Posterior vena cava (tissue), 2 donors: ENCODE measurements around the gene PCSK6. TPM values are rescaled to one million over a fixed set of nuclear protein-coding genes. Genes with fewer than 3 reads are reported as not detected.

Experiments
- DNase-seq: peaks from one replicate; pipeline ENCODE4 v3.0.0-alpha.2; 2020; ENCODE audit warnings: low spot score
- intact Hi-C, 2 donors: fragments of 100-400 bp; cut with DNase I; formaldehyde crosslinking; loops; one replicate each; pipeline versions ENCODE4 v1.14.1 to v1.14.2; 2022 to 2023
- total RNA-seq, 2 donors: library from RNA; stranded (reverse); fragmentation: NEBNext Ultra II Directional; extraction: Animal tissue kit (Norgen Biotek cat#: 25700); gene quantifications; one replicate each; pipeline ENCODE4 v1.2.1, GENCODE V29; 2021
- donor health status: DM: yes; HTN: yes; CAD: no.
- donor health status: DM: yes; HTN: yes; CAD: no.

Gene PCSK6
- total RNA-seq, 2 donors from 2014 or later = 9.2 to 9.8 TPM

DNA sequence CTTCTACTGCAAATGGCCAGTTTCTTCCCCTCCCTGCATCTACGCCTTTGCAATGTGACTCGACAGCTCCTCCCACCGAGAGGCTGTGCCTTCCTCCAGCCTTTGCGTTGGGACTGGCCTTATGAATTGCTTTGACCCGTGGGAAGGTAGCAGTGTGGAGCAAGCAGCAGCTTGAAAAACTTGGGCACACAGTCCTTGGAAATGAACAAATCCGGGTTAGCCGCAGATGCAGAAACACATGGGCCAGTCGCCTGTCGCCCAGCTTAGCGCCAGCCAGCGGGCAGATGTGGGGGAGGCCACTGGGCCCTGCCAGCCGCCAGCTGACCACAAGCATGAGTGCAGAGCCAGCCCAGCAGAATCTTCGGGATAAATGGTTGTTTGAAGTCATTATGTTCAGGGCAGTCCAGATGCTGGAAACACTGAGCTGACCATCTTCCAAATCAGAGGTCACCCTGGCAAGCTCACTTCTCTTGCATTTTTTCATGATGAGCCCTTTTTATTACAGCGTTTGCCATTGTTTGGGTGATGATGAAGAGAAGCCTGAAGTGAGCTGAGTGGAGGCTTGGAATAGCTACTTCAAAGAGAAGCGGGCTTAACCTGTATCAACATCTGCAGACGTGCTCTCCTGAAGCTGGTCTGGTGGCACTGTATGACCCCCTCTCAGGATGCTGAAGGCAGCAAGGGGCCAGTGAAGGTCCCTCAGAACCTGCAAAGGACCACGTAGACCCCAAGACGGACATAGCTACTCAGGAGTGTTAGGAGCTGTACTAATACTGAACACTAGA lies 222.0 kb downstream of the PCSK6 start:
- intact Hi-C loops = loop anchor here in 1 of 2 donors (10.0 kb wide), 1 partner anchor 153 kb away; no protein-coding TSS in a partner anchor
- peak; percentile 85 for DNase-seq

DNA sequence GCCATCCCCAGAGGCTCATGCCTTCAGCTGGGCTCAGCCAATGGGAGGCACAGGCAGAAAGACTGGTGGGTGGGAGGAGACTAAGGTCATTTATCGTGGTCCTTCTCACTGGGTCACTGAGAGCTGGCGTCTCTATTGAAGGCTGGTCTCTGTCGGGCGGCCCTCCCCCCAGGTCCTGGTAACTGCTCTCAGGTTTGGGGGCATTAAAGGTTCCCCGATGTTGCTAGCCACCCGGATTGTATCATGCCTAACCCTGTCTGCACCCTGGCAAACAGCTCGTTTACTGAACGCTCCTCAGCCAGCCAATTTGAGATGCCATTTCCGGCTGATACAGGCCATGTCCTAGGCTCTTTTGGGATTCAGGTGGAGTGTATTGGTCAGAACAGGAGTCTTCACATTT lies 222.7 kb downstream of the PCSK6 start:
- no peak for DNase-seq
- intact Hi-C loops = loop anchor here in 1 of 2 donors (10.0 kb wide), 1 partner anchor 152 kb away; no protein-coding TSS in a partner anchor

DNA sequence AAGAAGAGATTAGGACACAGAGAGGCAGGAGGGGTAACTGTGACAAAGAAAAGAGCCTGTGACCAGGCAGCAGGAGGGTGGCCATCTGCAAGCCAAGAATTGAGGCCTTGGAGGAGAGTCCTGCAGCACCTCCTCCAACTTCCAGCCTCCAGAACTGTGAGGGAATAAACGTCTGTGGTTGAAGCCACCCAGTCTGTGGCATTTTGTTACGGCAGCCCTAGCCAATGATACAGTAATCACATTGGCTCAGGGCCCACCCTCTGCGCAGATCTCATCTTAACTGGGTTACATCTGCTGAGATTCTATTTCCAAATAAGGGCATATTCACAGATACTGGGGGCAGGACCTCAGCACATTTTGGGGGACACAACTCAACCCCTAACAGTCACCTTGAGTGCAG lies 223.5 kb downstream of the PCSK6 start:
- peak; percentile 92 for DNase-seq
- intact Hi-C loops = loop anchor here in 1 of 2 donors (10.0 kb wide), 1 partner anchor 151 kb away; no protein-coding TSS in a partner anchor

DNA sequence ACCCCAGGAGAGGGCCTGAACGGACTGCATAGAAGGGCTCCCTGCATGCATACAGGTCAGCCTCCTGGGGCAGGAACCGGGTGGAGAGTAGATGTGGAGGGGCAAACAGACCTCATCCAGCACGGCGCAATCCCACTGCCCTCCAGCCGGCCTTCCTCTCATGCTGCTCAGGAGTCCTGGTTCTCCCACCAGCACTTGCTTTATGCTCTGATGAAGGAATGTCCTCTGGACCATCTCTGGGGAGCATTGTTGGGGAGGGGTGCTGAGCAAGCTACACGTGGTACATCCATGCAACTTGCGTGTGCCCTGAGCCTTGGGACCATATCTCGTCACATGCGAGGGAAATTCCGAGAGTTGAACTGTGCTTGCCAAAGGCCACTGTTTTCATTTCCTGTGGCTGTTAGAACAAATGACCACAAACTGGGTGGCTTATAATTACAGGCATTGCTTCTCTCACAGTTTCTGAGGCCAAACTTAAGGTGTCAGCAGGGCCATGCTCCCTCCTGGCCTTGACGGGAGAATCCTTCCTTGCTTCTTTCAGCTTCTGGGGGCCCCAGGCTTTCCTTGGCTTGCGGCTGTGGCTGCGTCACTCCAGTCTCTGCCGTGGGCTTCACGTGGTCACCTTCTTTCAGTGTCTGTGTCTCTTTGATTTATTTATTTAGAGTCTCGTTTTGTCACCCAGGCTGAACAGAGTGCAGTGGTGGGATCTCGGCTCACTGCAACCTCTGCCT lies 224.4 kb downstream of the PCSK6 start:
- DNase-seq = no peak
- intact Hi-C loops = loop anchor here in 1 of 2 donors (10.0 kb wide), 1 partner anchor 150 kb away; no protein-coding TSS in a partner anchor

- intact Hi-C loops = loop anchor here in 1 of 2 donors (10.0 kb wide), 1 partner anchor 149 kb away; no protein-coding TSS in a partner anchor
These were observed 225.5 kb downstream of the PCSK6 start for GRCh38 chr15:101264011-101264410.

DNA sequence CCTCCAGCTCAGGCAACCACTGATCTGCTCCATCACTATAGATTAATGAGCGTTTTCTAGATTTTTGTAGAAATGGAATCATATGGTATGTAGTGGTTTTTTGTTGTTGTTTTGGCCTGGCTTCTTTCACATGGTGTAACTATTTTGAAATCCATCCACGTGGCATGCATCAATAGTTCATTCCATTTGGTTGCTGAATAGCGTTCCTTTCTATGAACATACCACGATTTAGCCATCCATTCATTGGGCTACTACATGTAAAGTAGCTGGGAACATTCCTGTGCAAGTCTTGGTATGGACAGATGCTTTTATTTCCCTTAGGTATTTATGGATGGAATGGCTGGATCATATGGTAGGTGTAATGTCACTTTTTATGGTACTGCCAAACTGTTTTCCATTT lies 227.0 kb downstream of the PCSK6 start:
- intact Hi-C loops = loop anchor here in 1 of 2 donors (10.0 kb wide), 1 partner anchor 148 kb away; no protein-coding TSS in a partner anchor
- DNase-seq = no peak

More at GRCh38 chr15:101264011-101264410, 225.5 kb downstream of the PCSK6 start:
- DNase-seq = no peak

DNA sequence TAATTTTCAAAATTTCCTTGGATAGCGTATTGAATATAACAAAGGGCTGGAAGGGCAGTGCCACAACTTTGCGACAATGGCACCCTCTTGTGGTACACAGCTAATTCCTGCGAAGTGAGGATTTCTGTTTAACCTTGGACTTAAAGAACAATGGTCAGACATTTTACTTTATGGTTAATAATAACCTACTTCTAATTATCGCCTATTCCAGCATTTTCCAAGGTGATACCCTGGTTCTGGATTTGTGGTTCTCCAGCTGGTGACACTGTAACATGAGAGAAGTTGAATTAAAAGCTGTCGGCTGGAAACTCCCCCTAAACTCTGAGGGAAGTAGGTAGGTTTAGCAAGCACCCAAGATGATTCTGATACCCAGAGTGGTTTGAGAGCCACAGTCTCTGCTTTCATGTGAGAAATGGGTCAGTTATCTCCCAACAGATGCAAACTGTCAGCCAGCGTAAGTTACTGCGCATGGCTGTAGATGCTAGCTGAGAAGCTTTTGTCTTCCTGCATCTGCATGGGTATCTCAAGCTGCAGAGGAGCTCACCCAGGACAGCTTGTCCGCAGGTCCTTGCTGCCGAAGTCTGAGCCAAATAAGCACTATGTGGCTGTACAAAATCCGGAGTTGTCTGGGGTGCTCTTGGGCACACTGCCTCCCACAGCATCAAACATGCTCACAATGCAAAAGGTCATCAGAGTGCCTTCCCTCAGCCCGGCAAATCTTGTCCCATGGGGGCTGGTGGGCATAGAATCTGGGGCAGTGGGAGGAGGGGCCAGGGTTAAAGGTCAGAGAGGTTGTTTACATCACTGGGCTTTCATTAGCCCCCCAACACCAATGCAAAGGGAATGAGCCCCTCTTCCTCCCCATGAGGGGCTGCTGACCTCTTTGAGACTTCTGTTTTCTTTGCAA lies 231.0 kb downstream of the PCSK6 start:
- DNase-seq = no peak
- intact Hi-C loops = loop anchor here (1.0 to 5.0 kb wide), 4 partner anchors 170 to 244 kb away; no protein-coding TSS in a partner anchor

DNA sequence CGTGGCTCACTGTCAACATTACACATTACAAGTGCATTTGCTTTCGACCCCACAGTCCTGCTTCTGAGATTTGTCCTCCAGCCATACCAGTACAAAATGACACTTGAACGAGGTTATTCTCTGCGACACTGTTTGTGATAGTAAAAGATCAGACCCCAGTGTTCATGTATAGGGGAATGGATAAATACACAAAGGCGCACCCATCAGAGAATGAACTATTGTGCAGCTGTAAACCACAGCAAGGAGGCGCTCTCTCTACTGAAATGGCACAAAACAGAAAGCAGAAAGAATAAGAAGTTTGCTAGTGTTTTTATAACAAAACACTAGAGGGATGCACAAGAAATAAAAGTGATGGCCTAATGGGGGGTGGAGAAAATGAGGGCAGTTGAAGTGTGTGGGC lies 232.8 kb downstream of the PCSK6 start:
- no peak for DNase-seq
- intact Hi-C loops = loop anchor here in 1 of 2 donors (5.0 kb wide), 1 partner anchor 239 kb away; no protein-coding TSS in a partner anchor

- no peak for DNase-seq
- intact Hi-C loops = loop anchor here in 1 of 2 donors (5.0 kb wide), 1 partner anchor 238 kb away; no protein-coding TSS in a partner anchor
These were observed 233.8 kb downstream of the PCSK6 start for GRCh38 chr15:101255615-101256241.

DNA sequence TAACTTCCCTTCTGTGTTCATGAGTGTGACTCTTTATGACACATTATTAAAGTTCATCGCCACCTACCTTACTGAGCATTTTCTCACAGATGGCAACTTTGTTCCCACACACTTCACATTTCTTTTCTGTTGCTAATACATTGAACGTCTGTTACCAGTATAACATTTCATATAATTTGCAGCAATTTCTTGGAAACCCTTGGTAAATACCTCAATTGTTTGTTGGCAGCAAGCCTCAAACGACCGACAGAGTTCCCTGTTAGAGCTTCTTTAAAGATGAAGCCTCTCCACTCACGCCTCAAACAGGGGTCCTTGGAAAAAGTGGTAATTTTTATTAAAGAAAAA lies 234.5 kb downstream of the PCSK6 start:
- intact Hi-C loops = loop anchor here in 1 of 2 donors (5.0 kb wide), 1 partner anchor 238 kb away; no protein-coding TSS in a partner anchor
- no peak for DNase-seq

GRCh38 chr15:101254157-101255050 lies 235.1 kb downstream of the PCSK6 start:
- intact Hi-C loops = loop anchor here (5.0 kb wide), 2 partner anchors 57 to 237 kb away; no protein-coding TSS in a partner anchor
- no peak for DNase-seq

Other genes with a start within 250 kb of the PCSK6 start
- 10 to 100 TPM; 48.6 to 57.3 TPM for gene CHSY1, start 237.7 kb downstream of the PCSK6 start, total RNA-seq
- gene SELENOS, start 212.2 kb downstream of the PCSK6 start, total RNA-seq = 10 to 100 TPM; 67.4 to 76.7 TPM
- gene SNRPA1, start 194.5 kb downstream of the PCSK6 start, total RNA-seq = 10 to 100 TPM; 33.6 to 38.2 TPM
- 10 to 100 TPM; 39.9 to 44.1 TPM for gene TM2D3, start 162.7 kb upstream of the PCSK6 start, total RNA-seq
- gene TARS3, start 234.8 kb upstream of the PCSK6 start, total RNA-seq = 10 to 100 TPM; 10.3 to 10.9 TPM